HG03066 (cell line): Measurements from ENCODE around the gene PAH.
A peak's percentile ranks its signal among the peaks of the same experiment; 100 is the strongest.

ENCODE experiments used
- ATAC-seq: cut with Tn5 transposase; IDR thresholded peaks from one replicate; pipeline ENCODE4 v1.9.1; 2021; ENCODE audit warnings: low read depth; ENCODE audit not compliant: unreplicated experiment

Gene PAH

GRCh38 chr12:102950950-102951619 lies 34.0 kb upstream of the PAH start:
- ATAC-seq, result no peak

GRCh38 chr12:102950107-102950949 lies 33.3 kb upstream of the PAH start:
- ATAC-seq, result no peak

GRCh38 chr12:102948941-102949352 lies 31.9 kb upstream of the PAH start:
- no peak for ATAC-seq

GRCh38 chr12:102946042-102946441 lies 29.0 kb upstream of the PAH start:
- no peak for ATAC-seq

- ATAC-seq, result no peak
These were observed 22.7 kb upstream of the PAH start for GRCh38 chr12:102939670-102940222.

GRCh38 chr12:102939059-102939458 lies 22.0 kb upstream of the PAH start:
- no peak for ATAC-seq

GRCh38 chr12:102933168-102933567 lies 16.1 kb upstream of the PAH start:
- ATAC-seq, result no peak

- no peak for ATAC-seq
These were observed 10.2 kb upstream of the PAH start for GRCh38 chr12:102927220-102927619.

GRCh38 chr12:102921240-102921639 lies 4.2 kb upstream of the PAH start:
- ATAC-seq, result no peak

- ATAC-seq, result no peak
These were observed 3.2 kb upstream of the PAH start for GRCh38 chr12:102920271-102920670.

GRCh38 chr12:102918840-102919239 lies 1.8 kb upstream of the PAH start:
- no peak for ATAC-seq

- peak; percentile 14 for ATAC-seq
These were observed 605 bp downstream of the PAH start for GRCh38 chr12:102916252-102917025.

GRCh38 chr12:102913453-102914226 lies 3.4 kb downstream of the PAH start:
- no peak for ATAC-seq

- no peak for ATAC-seq
These were observed 4.8 kb downstream of the PAH start for GRCh38 chr12:102912258-102912657.

GRCh38 chr12:102911320-102911719 lies 5.7 kb downstream of the PAH start:
- no peak for ATAC-seq

GRCh38 chr12:102910792-102911191 lies 6.3 kb downstream of the PAH start:
- ATAC-seq, result no peak

GRCh38 chr12:102910137-102910536 lies 6.9 kb downstream of the PAH start:
- no peak for ATAC-seq

GRCh38 chr12:102907918-102908317 lies 9.1 kb downstream of the PAH start:
- no peak for ATAC-seq

GRCh38 chr12:102905229-102905628 lies 11.8 kb downstream of the PAH start:
- ATAC-seq, result no peak

- no peak for ATAC-seq
These were observed 13.6 kb downstream of the PAH start for GRCh38 chr12:102903337-102904007.
